Measurements from ENCODE around the gene NOM1.
A peak's percentile ranks its signal among the peaks of the same experiment; 100 is the strongest.

Gene NOM1

GRCh38 chr7:157005456-157006204 is 56.1 kb downstream of the NOM1 start:
- DNase-seq: no peak

GRCh38 chr7:157006205-157006747 is 56.8 kb downstream of the NOM1 start:
- no peak for DNase-seq

DNA sequence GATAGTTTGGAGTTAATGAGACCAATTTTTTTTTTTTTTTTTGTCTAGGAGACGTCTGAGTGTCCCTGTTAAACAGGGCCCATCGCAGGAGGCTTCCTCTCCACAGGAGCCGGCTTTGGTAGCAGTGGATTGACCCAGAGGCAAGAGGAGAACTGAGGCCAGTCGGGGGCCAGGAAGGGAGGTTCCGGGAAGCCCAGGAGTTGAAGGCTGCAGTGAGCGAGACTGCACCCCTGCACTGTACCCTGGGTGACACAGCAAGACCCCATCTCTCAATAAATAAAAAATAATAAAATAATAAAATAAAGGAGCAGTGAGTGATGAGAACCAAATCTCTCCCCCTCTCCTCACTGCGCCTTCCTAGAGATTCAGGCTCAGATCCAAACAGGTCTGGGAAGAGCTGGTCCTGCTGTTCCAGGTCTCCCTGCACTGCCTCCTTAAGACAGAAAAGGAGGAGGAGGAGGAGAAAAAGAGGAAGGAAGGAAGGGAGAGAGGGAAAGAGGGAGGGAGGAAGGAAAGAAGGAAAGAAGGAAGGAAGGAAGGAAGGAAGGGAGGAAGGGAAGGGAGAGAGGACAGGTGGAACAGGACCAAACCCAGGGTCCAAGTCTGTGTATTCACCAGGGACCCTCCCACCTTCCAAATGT is 57.4 kb downstream of the NOM1 start:
- no peak for DNase-seq

- DNase-seq: no peak
These were observed 58.1 kb downstream of the NOM1 start for GRCh38 chr7:157007470-157008066.

GRCh38 chr7:157008206-157009169 is 59.0 kb downstream of the NOM1 start:
- DNase-seq: no peak

GRCh38 chr7:157009170-157009777 is 59.8 kb downstream of the NOM1 start:
- no peak for DNase-seq

DNA sequence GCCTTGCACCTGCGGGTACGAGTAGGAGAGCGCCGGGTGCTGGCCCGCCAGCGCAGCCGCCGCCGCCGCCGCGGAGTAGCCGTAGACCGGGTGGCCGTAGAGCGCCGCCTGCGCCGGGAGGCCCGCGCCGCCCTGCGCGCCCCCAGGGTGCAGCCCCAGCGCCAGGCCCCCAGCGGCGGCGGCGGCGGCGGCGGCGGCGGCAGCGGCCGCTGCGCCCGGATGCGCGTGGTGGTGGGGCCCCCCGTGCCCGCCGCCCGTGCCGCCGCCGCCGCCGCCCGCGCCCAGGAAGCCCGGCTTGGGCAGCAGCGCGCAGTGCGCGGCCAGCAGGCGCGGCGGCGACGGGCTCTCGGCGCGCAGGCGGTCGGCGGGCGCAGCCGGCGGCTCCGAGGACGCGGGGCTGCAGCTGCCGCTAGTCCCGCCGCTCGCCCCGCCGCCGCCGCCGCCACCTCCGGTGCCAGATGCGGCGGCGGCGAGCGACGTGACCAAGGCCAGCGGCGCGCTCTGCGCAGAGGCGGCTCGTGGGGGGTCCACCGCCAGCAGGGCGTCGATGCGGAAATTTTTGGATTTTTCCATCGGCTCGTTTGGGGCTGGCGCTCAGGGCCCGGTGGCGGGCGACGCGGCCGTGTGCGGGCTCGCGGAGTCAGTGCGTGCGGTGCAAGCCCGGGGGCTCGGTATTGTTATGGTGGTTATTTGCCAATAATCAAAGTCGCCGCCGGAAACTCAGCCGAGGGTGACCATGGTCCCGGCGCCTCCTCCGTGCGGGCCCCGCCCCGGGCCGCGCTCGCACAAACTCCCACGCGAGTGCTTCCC is 60.5 kb downstream of the NOM1 start:
- DNase-seq: no peak

DNA sequence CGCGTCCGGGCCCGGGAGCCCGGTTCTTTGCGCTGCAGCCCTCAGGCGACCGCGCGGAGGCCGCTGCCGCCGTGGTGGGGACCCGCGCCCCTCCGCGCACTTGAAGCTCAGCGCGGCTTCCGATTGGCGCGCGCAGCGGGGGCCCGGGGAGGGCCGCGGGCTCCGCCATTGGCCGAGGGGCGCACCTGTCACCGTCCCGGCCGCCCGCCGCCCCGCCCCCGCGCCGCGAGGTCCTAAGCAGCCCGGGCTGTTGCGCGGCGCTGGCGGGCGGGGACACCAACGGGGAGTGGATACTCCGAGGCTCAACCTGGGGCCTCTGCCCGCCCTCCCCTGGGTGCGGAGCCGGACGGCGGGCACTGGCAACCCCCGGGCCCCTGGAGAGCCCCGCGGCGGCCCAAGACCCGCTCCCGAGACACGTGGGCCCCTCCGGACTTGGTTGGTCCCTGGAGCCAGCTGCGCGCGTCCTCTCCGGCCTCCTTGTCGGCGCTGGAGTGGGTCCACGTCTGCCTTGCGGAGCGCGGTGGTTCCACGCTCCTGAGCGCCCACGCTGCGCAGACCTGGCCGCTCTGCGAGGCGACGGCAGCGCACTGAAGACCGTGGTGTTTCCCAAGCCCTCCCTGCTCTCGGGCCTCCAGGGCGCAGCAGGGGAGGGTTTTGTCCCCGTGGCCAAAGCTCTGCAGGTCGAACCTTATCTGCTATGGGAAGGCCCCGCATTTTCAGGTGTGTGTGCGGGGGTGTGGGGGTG is 61.2 kb downstream of the NOM1 start, which contains the start of gene MNX1:
Gene MNX1, minus strand, starts transcription at position 76 of the 745 bp plus-strand sequence. CDS start 313 bp downstream, outside the sequence.
- peak; percentile 48 for DNase-seq

DNA sequence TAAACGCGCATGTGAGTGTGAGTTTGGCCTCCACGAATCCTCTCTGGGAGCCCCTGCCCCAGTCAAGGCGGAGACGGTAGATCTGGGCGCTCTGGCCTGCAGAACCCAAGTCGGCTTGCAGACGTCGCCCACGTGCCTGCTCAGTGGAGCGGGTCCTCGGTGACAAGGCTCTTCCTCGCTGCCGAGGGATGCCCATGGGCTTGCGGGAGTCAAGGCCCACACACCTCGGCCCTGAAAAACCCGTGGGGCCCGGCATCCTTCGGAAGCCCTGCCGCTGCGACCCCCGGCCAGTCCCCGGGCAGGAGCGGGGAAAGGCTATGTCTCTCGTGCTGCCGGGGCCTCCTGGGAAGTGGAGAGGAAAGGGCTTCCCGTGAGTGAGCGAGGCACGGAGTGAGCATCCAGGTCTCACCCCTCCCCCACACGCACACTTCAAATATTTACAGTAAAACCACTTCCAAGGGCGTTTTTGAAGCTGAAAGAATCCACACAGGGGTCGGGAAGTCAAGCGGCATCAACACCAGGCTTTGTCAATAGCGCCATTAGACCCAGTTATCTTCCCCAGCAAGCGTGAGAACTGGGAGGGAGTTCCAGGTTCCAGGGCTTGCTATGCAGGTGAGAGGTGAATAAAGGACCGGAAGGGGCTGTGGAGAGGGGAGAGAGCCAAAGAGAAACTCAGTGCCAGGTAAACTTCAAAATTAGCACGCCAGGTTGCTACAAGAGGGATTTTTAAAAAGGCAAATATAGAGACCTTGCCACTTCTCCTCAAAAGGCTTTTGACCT is 62.0 kb downstream of the NOM1 start:
- no peak for DNase-seq

DNA sequence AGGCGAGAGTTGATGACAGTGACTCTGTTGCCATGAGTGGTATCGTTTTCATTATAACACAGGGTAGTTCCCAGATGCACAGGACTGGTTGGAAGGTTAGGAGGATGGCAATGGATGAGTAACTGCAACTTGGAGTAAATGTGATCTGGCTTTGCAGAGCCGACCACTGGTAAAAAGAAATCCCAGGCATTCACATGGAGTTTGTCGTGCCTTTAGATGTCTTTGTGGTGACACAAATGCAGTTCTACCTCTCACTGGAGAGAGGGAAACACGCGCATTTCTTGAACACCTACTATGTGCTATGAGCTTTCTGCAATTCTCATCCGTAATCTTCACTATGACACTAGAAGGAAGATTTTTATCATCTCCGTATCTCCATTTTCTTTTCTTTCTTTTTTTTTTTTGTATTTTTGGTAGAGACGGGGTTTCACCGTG is 62.6 kb downstream of the NOM1 start:
- no peak for DNase-seq

- DNase-seq: no peak
These were observed 63.6 kb downstream of the NOM1 start for GRCh38 chr7:157013101-157013500.

GRCh38 chr7:157013602-157014549 is 64.4 kb downstream of the NOM1 start:
- DNase-seq: no peak

DNA sequence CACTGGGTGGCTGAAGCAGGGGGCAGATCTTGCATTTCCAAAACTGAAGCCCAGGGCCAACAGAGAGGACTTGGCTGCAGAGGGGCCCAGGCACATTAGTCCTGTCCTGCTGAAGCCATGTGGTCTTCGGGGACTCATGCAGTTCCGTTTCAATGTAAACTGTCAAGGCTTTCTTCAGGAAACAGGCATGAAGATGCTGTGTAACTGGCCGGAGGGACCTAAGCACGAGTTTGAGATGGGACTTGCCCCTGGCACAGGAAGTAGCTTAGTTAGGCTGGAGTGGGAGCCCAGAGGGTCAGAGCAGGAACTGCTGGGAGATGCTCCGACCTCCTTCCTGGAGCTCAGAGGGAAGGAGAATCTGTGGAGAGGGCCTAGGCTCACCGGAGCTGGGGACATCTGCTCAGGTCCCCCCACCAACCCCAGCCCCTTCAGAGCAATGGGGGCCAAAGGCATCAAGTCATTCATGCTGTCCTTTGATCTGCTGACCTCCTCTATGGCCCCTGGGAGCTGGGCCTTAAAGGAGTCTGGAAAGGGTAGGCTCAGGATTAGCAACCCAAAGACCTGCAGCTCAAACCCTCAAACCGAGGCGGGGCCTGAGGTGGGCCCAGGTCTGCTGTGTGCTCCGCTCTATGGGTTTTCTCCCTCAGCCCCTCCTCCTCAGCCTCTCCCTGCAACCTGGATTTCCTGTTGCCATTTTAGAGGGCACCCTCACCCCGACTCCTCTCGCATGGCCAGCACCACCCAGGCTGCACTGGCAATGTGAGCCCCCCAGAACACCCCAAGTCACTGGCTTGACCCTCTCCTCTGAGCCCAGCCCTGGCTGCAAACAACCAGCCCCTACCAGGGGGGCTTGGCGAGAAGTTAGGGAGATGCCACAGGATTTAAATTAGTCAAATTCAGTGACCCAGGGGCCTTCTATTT is 65.4 kb downstream of the NOM1 start:
- DNase-seq: no peak

GRCh38 chr7:157016024-157016351 is 66.5 kb downstream of the NOM1 start:
- DNase-seq: no peak

- DNase-seq: no peak
These were observed 67.0 kb downstream of the NOM1 start for GRCh38 chr7:157016352-157017041.

GRCh38 chr7:157017149-157017548 is 67.6 kb downstream of the NOM1 start:
- peak; percentile 11 for DNase-seq
